K562 (cell line): ENCODE measurements around the gene SIGLEC6. TPM values are rescaled to one million over a fixed set of nuclear protein-coding genes. Genes with fewer than 3 reads are reported as not detected.

Source experiments
- ADNP ChIP-seq: fragments of 200-800 bp; sonication (Bioruptor generic); IDR thresholded peaks from 2 replicates; pipeline ENCODE4 v1.6.1; 2016; ENCODE audit warnings: missing genetic modification characterization, missing compliant biosample characterization
- CBFB ChIP-seq: sonication (generic); formaldehyde crosslinking; IDR thresholded peaks from 2 replicates; pipeline ENCODE4 v1.4.0; 2020; ENCODE audit warnings: mild to moderate bottlenecking, missing genetic modification reagents
- CREM ChIP-seq: IDR thresholded peaks from 2 replicates; pipeline ENCODE4 v1.6.1; 2014; ENCODE audit warnings: antibody characterized with exemption, low read depth
- DDX20 ChIP-seq: fragments of 450-650 bp; IDR thresholded peaks from 2 replicates; pipeline ENCODE4 v1.6.1; 2016; ENCODE audit warnings: missing genetic modification characterization, low read depth, mild to moderate bottlenecking, missing compliant biosample characterization, moderate library complexity
- FOXK2 ChIP-seq, 2 experiments: fragments of 450-650 bp; IDR thresholded peaks in 1 of 2; conservative IDR thresholded peaks in 1 of 2; 2 replicates each; pipeline ENCODE4 v1.6.1; 2016; ENCODE audit warnings: low read depth in 2 of 2, mild to moderate bottlenecking in 1 of 2
- HNRNPK ChIP-seq: fragments of 200-400 bp; formaldehyde crosslinking; IDR thresholded peaks from one replicate; pipeline ENCODE4 v1.6.1; 2018; ENCODE audit warnings: mild to moderate bottlenecking, low read depth, low read length; ENCODE audit not compliant: poor library complexity, severe bottlenecking
- JUN ChIP-seq, 2 experiments: sonication (generic) in 1 of 2; formaldehyde crosslinking in 1 of 2; IDR thresholded peaks; 2 replicates each; pipeline versions ENCODE4 v1.6.1 to v1.8.0; 2012 to 2022; ENCODE audit warnings: borderline replicate concordance in 2 of 2, mild to moderate bottlenecking in 2 of 2, improper control_type of control experiment in 1 of 2, low read depth in 1 of 2, low read length in 1 of 2, missing genetic modification reagents in 1 of 2
- KDM1A ChIP-seq, 2 experiments: fragments of 450-650 bp; IDR thresholded peaks; 2 replicates each; pipeline ENCODE4 v1.6.1; 2016; ENCODE audit warnings: mild to moderate bottlenecking in 2 of 2
- LARP7 ChIP-seq: fragments of 450-650 bp; IDR thresholded peaks from 2 replicates; pipeline ENCODE4 v1.6.1; 2016
- NEUROD1 ChIP-seq: fragments of 150-350 bp; IDR thresholded peaks from 2 replicates; pipeline ENCODE4 v1.6.1; 2014; ENCODE audit warnings: borderline replicate concordance, low read length, low read depth; ENCODE audit not compliant: partially characterized antibody
- PKNOX1 ChIP-seq: fragments of 450-650 bp; IDR thresholded peaks from 2 replicates; pipeline ENCODE4 v1.6.1; 2016
- RAD51 ChIP-seq: fragments of 450-650 bp; IDR thresholded peaks from 2 replicates; pipeline ENCODE4 v1.7.1; 2016; ENCODE audit warnings: low read depth, mild to moderate bottlenecking, borderline replicate concordance
- RBM34 ChIP-seq: fragments of 200-400 bp; formaldehyde crosslinking; IDR thresholded peaks from 2 replicates; pipeline ENCODE4 v1.6.1; 2018; ENCODE audit warnings: low read length, borderline replicate concordance; ENCODE audit not compliant: insufficient read depth
- RBM39 ChIP-seq: fragments of 200-400 bp; formaldehyde crosslinking; optimal IDR thresholded peaks from 2 replicates; pipeline ENCODE3; 2018; ENCODE audit warnings: low read depth, low read length
- SIRT6 ChIP-seq: IDR thresholded peaks from one replicate; pipeline ENCODE4 v1.6.1; 2012; ENCODE audit warnings: low read depth, mild to moderate bottlenecking, control low read depth, inconsistent platforms, low read length, moderate library complexity
- SMARCA5 ChIP-seq: fragments of 450-650 bp; IDR thresholded peaks from 2 replicates; pipeline ENCODE4 v1.6.1; 2016
- TCFL5 ChIP-seq: fragments of 250-450 bp; sonication (Bioruptor Pico); conservative IDR thresholded peaks from 2 replicates; pipeline ENCODE4 v1.6.1; 2021; ENCODE audit warnings: mild to moderate bottlenecking, moderate library complexity, matching md5 sums
- TEAD2 ChIP-seq: fragments of 450-650 bp; IDR thresholded peaks from 2 replicates; pipeline ENCODE4 v1.6.1; 2016; ENCODE audit warnings: missing genetic modification characterization, control low read depth, missing compliant biosample characterization
- ZNF184 ChIP-seq: sonication (generic); formaldehyde crosslinking; IDR thresholded peaks from 2 replicates; pipeline ENCODE4 v1.5.0; 2020; ENCODE audit warnings: missing genetic modification reagents
- ZNF311 ChIP-seq: fragments of 250-450 bp; sonication (Bioruptor Pico); IDR thresholded peaks from 2 replicates; pipeline ENCODE4 v1.4.0; 2020; ENCODE audit warnings: mild to moderate bottlenecking, moderate library complexity
- polyA plus RNA-seq, 8 experiments: library from polyadenylated mRNA; depleted of rRNA in 4 of 8; stranded (reverse) in 5 of 8; unstranded in 3 of 8; fragments of >200 nt; fragmentation: Nextera tagmentation in 2 of 8; fragmentation: Illumina TruSeq in 1 of 8; extraction: Ambion mirVana in 2 of 8; extraction: Trizol in 1 of 8; gene quantifications; 2 replicates each; pipeline versions ENCODE4 v1.2.1 to v1.2.3, GENCODE V29; 2011 to 2014; ENCODE audit warnings: inconsistent platforms in 1 of 8, missing spikeins in 1 of 8
- total RNA-seq, 7 experiments: library from RNA; depleted of rRNA in 6 of 7; stranded (reverse); fragments of >200 nt in 6 of 7; fragmentation: Illumina TruSeq in 2 of 7; extraction: Trizol in 2 of 7; gene quantifications; 2 replicates each; pipeline versions ENCODE4 v1.2.1 to v1.2.3, GENCODE V29; 2011 to 2021; ENCODE audit warnings: low replicate concordance in 1 of 7
- TF ChIP-seq, protein P1 (sequence below), 2 experiments: fragments of 150-350 bp in 1 of 2; IDR thresholded peaks; 2 replicates each; pipeline ENCODE4 v1.6.1; 2012 to 2016; ENCODE audit warnings: low read depth in 2 of 2, low read length in 2 of 2, mild to moderate bottlenecking in 1 of 2, moderate library complexity in 1 of 2
- TF ChIP-seq, protein P2 (sequence below): fragments of 450-650 bp; IDR thresholded peaks from 2 replicates; pipeline ENCODE4 v1.6.1; 2018; ENCODE audit warnings: mild to moderate bottlenecking, low read depth; ENCODE audit not compliant: partially characterized antibody

The SIGLEC6 gene
- total and polyA plus RNA-seq, 9 of the 15 experiments (the other 6 are each of a cell fraction or from before 2014, with no cell fraction given) = 0.03 to 17.5 (median 0.71) TPM

- TF ChIP-seq, protein P1, sequence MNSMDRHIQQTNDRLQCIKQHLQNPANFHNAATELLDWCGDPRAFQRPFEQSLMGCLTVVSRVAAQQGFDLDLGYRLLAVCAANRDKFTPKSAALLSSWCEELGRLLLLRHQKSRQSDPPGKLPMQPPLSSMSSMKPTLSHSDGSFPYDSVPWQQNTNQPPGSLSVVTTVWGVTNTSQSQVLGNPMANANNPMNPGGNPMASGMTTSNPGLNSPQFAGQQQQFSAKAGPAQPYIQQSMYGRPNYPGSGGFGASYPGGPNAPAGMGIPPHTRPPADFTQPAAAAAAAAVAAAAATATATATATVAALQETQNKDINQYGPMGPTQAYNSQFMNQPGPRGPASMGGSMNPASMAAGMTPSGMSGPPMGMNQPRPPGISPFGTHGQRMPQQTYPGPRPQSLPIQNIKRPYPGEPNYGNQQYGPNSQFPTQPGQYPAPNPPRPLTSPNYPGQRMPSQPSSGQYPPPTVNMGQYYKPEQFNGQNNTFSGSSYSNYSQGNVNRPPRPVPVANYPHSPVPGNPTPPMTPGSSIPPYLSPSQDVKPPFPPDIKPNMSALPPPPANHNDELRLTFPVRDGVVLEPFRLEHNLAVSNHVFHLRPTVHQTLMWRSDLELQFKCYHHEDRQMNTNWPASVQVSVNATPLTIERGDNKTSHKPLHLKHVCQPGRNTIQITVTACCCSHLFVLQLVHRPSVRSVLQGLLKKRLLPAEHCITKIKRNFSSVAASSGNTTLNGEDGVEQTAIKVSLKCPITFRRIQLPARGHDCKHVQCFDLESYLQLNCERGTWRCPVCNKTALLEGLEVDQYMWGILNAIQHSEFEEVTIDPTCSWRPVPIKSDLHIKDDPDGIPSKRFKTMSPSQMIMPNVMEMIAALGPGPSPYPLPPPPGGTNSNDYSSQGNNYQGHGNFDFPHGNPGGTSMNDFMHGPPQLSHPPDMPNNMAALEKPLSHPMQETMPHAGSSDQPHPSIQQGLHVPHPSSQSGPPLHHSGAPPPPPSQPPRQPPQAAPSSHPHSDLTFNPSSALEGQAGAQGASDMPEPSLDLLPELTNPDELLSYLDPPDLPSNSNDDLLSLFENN (IDR thresholded peaks at IDR 0.05; ENCODE audit: low read depth in 2 of 2, low read length in 2 of 2) = peak in 1 of 2 experiments; percentile 98; a peak in 2 of 4 replicates
- TF ChIP-seq SIRT6 (no peak), DDX20 (tag) (0 out of 2 replicates have a peak, but pooled peaks have one; percentile 3), PKNOX1 (peak; percentile 80), TEAD2 (peak; percentile 89), RBM39 (no peak), TCFL5 (CRISPR knock-in tag) (no peak), HNRNPK (no peak), CREM (peak; percentile 85), ADNP (peak; percentile 38; the same call in 1 of the 2 replicates), CBFB (CRISPR knock-in tag) (peak; percentile 93), SMARCA5 (no peak), RAD51 (peak; percentile 27; the same call in 1 of the 2 replicates), ZNF184 (CRISPR knock-in tag) (no peak), FOXK2 (conservative IDR thresholded peaks at IDR 0.05 in 1 of 2, IDR thresholded peaks at IDR 0.05 in 1 of 2; ENCODE audit: low read depth in 2 of 2) (peak; percentile 70 to 72), NEUROD1 (peak; percentile 96), LARP7 (no peak), KDM1A (IDR thresholded peaks at IDR 0.05) (peak; percentile 90 to 93), JUN (IDR thresholded peaks at IDR 0.05; ENCODE audit: borderline replicate concordance, low read depth, low read length) (peak; percentile 99), JUN (CRISPR knock-in tag; IDR thresholded peaks at IDR 0.05; ENCODE audit: borderline replicate concordance) (no peak), ZNF311 (peak; percentile 1; the same call in 1 of the 2 replicates), RBM34 (no peak)
- TF ChIP-seq, protein P2, sequence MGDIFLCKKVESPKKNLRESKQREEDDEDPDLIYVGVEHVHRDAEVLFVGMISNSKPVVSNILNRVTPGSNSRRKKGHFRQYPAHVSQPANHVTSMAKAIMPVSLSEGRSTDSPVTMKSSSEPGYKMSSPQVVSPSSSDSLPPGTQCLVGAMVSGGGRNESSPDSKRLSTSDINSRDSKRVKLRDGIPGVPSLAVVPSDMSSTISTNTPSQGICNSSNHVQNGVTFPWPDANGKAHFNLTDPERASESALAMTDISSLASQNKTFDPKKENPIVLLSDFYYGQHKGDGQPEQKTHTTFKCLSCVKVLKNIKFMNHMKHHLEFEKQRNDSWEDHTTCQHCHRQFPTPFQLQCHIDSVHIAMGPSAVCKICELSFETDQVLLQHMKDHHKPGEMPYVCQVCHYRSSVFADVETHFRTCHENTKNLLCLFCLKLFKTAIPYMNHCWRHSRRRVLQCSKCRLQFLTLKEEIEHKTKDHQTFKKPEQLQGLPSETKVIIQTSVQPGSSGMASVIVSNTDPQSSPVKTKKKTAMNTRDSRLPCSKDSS = peak; percentile 10
Measured at GRCh38 chr19:51546650-51547396, 15.4 kb upstream of the SIGLEC6 start (continued).
